ENCODE measurements around the gene EEF1G. TPM values are rescaled to one million over a fixed set of nuclear protein-coding genes. Genes with fewer than 3 reads are reported as not detected.

EEF1G gene
- total RNA-seq, 2 donors from 2014 or later = 2,565 to 2,667 TPM

- ATAC-seq (replicated peaks in 1 of 2) (peak in 1 of 2 donors; percentile 4), DNase-seq (peak in 1 of 2 donors; percentile 32)
- H3K27me3 Mint-ChIP-seq (ENCODE audit: low read depth) = peaks cover 9% of the 10 kb centered on the region
- H3K4me3 Mint-ChIP-seq = peak overlapping the region; percentile 81 to 96
- H3K27ac Mint-ChIP-seq = peak overlapping the region; percentile 51
- H3K36me3 Mint-ChIP-seq (ENCODE audit: insufficient read depth in 2 of 2) = peaks cover 1 to 3% of the 10 kb centered on the region in 2 donors
- H3K4me1 Mint-ChIP-seq (ENCODE audit: low read depth) = peaks cover 79% of the 10 kb centered on the region
- no peaks in the 10 kb centered on the region for H3K9me3 Mint-ChIP-seq
These were observed 28.9 kb downstream of the EEF1G start for GRCh38 chr11:62544581-62545436.

- DNase-seq = no peak
- no peak for ATAC-seq (replicated peaks in 1 of 2)
- H3K36me3 Mint-ChIP-seq (ENCODE audit: insufficient read depth in 2 of 2) = peaks cover 1 to 3% of the 10 kb centered on the region in 2 donors
- peaks cover 85% of the 10 kb centered on the region for H3K4me1 Mint-ChIP-seq (ENCODE audit: low read depth)
- peak overlapping the region; percentile 51 for H3K27ac Mint-ChIP-seq
- peaks cover 9% of the 10 kb centered on the region for H3K27me3 Mint-ChIP-seq (ENCODE audit: low read depth)
- H3K9me3 Mint-ChIP-seq = no peaks in the 10 kb centered on the region
- H3K4me3 Mint-ChIP-seq = peak overlapping the region; percentile 81 to 96
These were observed 29.8 kb downstream of the EEF1G start for GRCh38 chr11:62543680-62544444.

- H3K27me3 Mint-ChIP-seq (ENCODE audit: low read depth) = peaks cover 9% of the 10 kb centered on the region
- no peaks in the 10 kb centered on the region for H3K9me3 Mint-ChIP-seq
- H3K4me1 Mint-ChIP-seq (ENCODE audit: low read depth) = peaks cover 79% of the 10 kb centered on the region
- DNase-seq (peak; percentile 81 to 86), ATAC-seq (replicated peaks in 1 of 2) (peak; percentile 66 to 72)
- H3K27ac Mint-ChIP-seq = peak overlapping the region; percentile 75
- H3K4me3 Mint-ChIP-seq = peak overlapping the region; percentile 81 to 96
- H3K36me3 Mint-ChIP-seq (ENCODE audit: insufficient read depth in 2 of 2) = peaks cover 1 to 3% of the 10 kb centered on the region in 2 donors
These were observed 30.7 kb downstream of the EEF1G start for GRCh38 chr11:62542750-62543567.

DNA sequence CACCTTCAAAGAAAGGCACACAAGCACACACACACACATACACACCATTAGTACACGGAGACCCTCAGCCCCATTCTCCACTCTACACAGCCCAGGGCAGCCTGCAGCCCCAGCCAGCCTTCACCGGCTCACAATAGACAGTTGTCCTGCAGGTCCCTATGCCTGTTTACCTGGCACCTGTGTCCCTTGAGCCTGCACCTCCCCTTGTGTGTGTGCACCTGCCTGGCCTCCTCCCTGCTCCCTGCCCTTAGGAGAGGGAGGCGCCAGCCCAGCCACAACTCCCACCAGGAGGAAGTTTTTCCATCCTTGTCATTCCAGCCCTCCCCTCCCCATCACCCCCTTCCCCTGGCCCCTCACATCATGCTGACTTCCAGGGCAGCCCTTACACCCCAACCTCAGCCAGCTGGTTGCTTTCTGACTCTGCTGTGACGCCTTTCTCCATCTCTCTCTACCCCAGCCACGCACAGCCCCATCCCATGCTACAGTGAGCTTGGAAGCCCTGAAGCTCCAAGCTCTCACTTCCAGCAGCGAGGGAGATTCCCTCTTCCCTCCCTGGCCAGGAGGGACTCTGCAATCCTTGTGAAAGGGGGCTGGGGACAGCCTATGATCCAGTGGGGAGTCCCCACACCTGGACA is 31.5 kb downstream of the EEF1G start:
- H3K36me3 Mint-ChIP-seq (ENCODE audit: insufficient read depth in 2 of 2) = peaks cover 1 to 3% of the 10 kb centered on the region in 2 donors
- H3K27me3 Mint-ChIP-seq (ENCODE audit: low read depth) = peaks cover 2% of the 10 kb centered on the region
- peak overlapping the region; percentile 54 for H3K27ac Mint-ChIP-seq
- no peaks in the 10 kb centered on the region for H3K9me3 Mint-ChIP-seq
- H3K4me3 Mint-ChIP-seq = peak overlapping the region; percentile 81 to 96
- no peak for ATAC-seq (replicated peaks in 1 of 2)
- DNase-seq = no peak
- H3K4me1 Mint-ChIP-seq (ENCODE audit: low read depth) = peaks cover 72% of the 10 kb centered on the region

DNA sequence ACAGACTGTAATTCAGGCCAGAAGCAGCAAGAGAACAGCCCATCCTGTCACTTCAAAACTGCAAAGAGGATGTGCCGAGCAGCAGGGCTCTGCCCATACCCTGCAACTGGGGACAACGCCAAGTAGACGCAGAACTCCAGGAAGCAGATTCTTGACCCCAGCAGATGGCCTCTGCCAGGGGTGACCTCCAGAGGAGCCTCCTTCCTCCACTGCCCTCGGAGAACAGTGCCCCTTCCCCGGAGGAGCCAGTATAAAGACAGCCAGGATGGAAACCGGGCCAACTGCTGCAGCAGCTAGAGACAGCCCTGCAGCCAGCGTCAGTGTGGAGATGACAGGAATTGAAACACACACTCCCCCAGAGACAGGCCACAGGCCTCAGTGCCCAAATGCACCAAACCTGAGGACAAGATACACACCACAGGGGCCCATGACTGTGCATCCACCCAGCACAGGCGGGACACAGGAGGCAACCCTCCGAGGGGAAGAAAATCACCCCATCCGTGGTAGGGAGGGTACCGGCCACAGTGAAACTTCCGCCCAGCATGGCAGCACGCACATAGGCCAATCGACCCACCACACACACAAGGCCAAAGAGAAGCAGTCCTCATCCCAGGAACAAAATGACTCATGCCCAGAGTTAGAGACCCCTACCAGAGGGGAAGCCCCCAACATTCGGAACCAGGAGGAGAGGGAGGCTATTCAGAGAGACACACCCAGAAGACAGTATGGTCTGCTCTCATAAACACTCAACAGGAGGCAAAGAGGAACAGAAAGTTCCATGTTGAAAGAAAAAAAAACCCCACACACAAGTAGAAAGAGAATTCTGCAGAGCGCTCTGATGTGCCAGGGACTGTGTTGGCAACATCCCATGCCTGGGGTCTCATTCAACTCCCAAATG is 32.6 kb downstream of the EEF1G start:
- Mint-ChIP-seq H3K36me3 (ENCODE audit: insufficient read depth in 2 of 2) (peaks cover 1 to 3% of the 10 kb centered on the region in 2 donors), H3K27me3 (ENCODE audit: low read depth) (no peaks in the 10 kb centered on the region), H3K4me3 (peak overlapping the region; percentile 81 to 96), H3K9me3 (no peaks in the 10 kb centered on the region), H3K27ac (peak overlapping the region; percentile 43), H3K4me1 (ENCODE audit: low read depth) (peaks cover 68% of the 10 kb centered on the region)
- ATAC-seq (replicated peaks in 1 of 2) (peak; percentile 31 to 57), DNase-seq (peak; percentile 53 to 69)

DNA sequence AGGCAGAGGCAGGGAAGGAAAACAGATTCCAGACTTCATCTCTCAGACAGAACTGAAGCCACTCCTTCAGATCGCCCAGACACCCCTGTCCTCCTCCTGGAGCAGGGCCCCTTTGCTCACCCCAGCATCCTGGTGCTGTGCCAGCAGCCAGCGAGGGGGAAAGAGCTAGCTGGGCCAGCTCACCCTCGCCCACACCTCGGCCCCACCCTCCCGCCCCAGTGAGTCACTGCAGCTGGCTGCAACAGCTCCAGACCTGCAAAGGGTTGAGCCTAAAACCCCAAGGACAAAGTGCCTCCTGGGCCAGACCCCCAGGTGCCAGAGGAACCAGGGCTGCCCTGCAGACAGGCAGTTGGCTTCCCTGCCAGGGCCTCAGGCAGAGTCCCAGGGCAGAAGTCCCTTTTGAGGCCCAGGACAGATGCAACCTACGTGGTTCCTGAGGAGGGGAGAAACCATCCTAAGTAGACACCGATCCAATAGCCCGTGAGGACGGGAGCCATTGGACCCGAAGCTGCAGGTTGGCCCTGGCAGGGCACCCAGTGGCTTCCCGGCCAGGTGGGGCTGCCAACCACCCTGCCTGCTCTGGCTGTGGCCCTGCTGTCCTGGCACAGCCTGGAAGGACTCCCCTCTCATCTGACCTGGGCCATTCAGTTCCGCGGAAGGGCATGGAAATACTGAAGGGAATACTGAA is 34.3 kb downstream of the EEF1G start:
- Mint-ChIP-seq H3K9me3 (no peaks in the 10 kb centered on the region), H3K4me1 (ENCODE audit: low read depth) (peaks cover 56% of the 10 kb centered on the region), H3K27me3 (ENCODE audit: low read depth) (no peaks in the 10 kb centered on the region), H3K27ac (no peak overlapping the region), H3K36me3 (ENCODE audit: insufficient read depth in 2 of 2) (peaks cover 3 to 5% of the 10 kb centered on the region in 2 donors), H3K4me3 (peak overlapping the region; percentile 67 to 76)
- peak; percentile 48 to 54 for ATAC-seq (replicated peaks in 1 of 2)
- DNase-seq = peak; percentile 68 to 76

DNA sequence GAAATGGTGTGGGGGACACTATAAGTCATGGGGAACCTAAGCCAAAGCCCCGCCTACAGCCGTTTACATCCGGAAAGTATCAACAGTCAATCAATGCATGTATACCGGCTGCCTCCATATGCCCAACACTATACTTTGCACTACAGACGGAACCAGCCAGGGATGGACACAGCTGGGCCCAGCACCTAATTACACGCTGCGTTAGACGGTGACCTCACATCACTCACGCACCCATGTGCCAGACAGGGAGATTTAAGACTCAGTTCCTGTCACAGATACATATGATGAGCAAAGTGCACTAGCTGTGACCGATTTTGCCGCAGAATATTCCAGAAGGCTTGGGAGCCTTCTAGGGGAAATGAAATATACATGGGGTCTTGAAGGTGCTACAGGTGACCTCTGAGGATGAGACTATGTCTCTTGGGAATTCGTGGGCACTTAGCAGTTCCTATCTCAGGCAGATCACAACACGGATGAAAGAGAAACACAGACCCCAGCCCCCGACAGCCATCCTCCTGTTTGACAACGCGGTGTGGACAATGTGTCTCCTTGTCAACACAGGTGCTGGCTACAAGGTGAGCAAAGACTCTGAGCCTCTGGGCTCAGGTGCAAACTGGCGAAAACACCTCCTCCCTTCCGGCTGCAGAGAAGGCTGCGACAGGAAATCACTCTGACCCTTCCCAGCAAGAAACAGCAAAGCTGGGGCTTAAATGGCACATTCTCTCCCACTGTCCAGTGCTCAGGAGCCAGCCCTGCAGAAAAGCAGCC is 35.0 kb downstream of the EEF1G start:
- Mint-ChIP-seq H3K27ac (peak overlapping the region; percentile 50), H3K27me3 (ENCODE audit: low read depth) (no peaks in the 10 kb centered on the region), H3K36me3 (ENCODE audit: insufficient read depth in 2 of 2) (peaks cover 4 to 5% of the 10 kb centered on the region in 2 donors), H3K4me1 (ENCODE audit: low read depth) (peaks cover 48% of the 10 kb centered on the region), H3K4me3 (peak overlapping the region; percentile 67 to 76), H3K9me3 (no peaks in the 10 kb centered on the region)
- ATAC-seq (replicated peaks in 1 of 2) (no peak), DNase-seq (no peak)

DNA sequence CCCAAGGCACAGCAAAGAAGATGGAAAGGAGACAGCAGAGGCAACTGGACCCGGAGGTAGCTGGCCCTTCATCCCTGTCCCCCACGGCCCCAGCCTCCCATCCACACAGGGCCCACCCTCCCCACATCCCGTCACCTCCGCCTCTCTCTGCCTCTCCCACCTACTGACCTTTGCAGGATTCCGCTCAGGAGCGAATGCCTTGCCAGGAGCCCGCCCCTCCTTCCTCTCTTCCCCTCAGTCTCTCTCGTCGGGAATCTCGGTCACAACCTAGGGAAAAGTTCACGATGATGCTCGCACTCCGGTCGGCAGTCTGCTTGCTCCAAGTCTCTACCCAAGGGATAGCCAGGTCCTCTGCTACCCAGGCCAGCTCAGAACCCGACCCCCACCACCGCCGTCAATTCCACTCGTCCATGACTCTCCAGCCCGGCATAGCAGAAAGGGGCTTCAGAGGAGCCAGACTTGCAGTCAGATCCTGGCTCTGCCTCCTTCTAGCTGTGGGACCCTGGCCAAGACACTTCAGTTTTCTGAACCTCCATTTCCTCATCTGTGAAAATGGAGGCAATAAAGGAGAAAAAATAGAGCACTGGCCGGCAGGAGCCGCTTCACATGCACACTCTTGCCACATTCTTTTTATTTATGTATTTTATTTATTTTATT is 37.3 kb downstream of the EEF1G start:
- no peaks in the 10 kb centered on the region for H3K27me3 Mint-ChIP-seq (ENCODE audit: low read depth)
- no peak overlapping the region for H3K27ac Mint-ChIP-seq
- H3K4me1 Mint-ChIP-seq (ENCODE audit: low read depth) = peaks cover 26% of the 10 kb centered on the region
- H3K9me3 Mint-ChIP-seq = no peaks in the 10 kb centered on the region
- no peak for DNase-seq
- no peak for ATAC-seq (replicated peaks in 1 of 2)
- H3K4me3 Mint-ChIP-seq = no peak overlapping the region
- H3K36me3 Mint-ChIP-seq (ENCODE audit: insufficient read depth in 2 of 2) = peaks cover 5 to 7% of the 10 kb centered on the region in 2 donors

DNA sequence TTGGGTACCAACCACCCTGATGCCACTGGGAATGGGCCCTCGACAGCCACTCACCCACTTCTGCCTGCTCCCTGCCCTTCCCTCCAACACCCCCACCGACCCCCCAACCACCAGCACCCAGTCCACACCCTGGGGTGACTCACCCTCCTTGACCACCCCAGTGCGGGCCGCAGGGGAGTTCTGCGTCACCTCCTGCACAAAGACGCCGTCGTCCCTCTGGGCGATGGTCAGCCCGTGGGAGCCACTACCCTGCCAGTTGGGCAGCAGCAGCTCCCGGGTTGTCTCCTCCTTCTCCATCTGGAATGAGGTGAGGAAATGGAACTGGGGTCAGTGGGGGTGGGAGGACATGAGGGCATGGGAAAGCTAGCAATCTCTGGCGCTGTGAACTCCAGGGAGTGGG is 37.9 kb downstream of the EEF1G start:
- Mint-ChIP-seq H3K4me1 (ENCODE audit: low read depth) (peaks cover 20% of the 10 kb centered on the region), H3K27me3 (ENCODE audit: low read depth) (no peaks in the 10 kb centered on the region), H3K9me3 (no peaks in the 10 kb centered on the region), H3K4me3 (no peak overlapping the region), H3K27ac (no peak overlapping the region), H3K36me3 (ENCODE audit: insufficient read depth in 2 of 2) (peaks cover 5 to 7% of the 10 kb centered on the region in 2 donors)
- ATAC-seq (replicated peaks in 1 of 2) = no peak
- DNase-seq = no peak

DNA sequence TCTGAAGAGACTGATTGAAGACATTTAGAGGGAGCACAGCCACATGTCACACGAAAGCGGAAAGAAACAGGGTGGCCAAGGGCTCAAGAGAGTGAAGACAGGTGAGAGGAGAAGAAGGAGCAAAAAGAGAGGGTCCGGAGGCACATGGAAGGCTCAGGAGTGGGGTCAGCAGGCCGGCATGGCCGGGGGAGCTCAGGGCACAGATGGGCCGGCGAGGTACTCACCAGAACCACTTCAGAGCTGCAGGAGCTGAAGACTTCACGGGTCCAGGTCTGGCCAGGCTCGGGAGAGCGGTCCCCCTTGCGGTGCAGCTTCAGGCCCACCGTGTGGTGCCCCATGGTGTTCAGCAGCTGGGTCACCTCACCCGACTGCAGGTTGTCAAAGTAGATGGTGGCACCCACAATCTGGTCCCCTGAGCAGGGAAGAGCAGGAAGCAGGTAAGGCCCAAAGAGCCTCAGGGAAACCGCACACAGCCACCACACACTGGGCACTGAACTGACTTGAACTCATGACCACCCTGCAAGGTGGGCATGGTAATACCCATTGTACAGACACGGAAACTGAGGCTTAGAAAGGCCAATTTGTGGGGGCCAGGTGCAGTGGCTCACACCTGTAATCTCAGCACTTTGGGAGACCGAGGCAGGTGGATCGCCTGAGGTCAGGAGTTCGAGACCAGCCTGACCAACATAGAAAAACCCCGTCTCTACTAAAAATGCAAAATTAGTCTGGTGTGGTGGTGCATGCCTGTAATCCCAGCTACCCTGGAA is 38.7 kb downstream of the EEF1G start:
- Mint-ChIP-seq H3K9me3 (no peaks in the 10 kb centered on the region), H3K4me1 (ENCODE audit: low read depth) (peaks cover 14% of the 10 kb centered on the region), H3K27me3 (ENCODE audit: low read depth) (no peaks in the 10 kb centered on the region), H3K27ac (peak overlapping the region; percentile 25), H3K36me3 (ENCODE audit: insufficient read depth in 2 of 2) (peaks cover 5 to 7% of the 10 kb centered on the region in 2 donors), H3K4me3 (no peak overlapping the region)
- DNase-seq (no peak), ATAC-seq (replicated peaks in 1 of 2) (no peak)
